SJCRH30 (cell line): ENCODE measurements around the gene CDC42EP4. TPM values are rescaled to one million over a fixed set of nuclear protein-coding genes. Genes with fewer than 3 reads are reported as not detected.
A peak's percentile ranks its signal among the peaks of the same experiment; 100 is the strongest.
"Not testable (repeated sequence)": the region's sequence is repeated elsewhere in the genome, so short reads cannot be mapped to it uniquely, and the experiment has no call there.

Source experiments
- DNase-seq, 2 experiments: peaks; one replicate each; pipeline ENCODE4 v3.0.0-alpha.2; 2015 to 2020
- H3K27ac ChIP-seq: fragments of 250-450 bp; sonication (Bioruptor Pico); 2 replicates; pipeline ENCODE4 v1.5.1; 2020; ENCODE audit warnings: mild to moderate bottlenecking, moderate library complexity
- H3K27me3 ChIP-seq: fragments of 250-450 bp; sonication (Bioruptor Pico); 2 replicates; pipeline ENCODE4 v1.5.1; 2020; ENCODE audit warnings: mild to moderate bottlenecking, moderate library complexity
- H3K36me3 ChIP-seq: fragments of 250-450 bp; sonication (Bioruptor Pico); 2 replicates; pipeline ENCODE4 v1.5.1; 2020; ENCODE audit warnings: mild to moderate bottlenecking, moderate library complexity
- H3K4me1 ChIP-seq: fragments of 250-450 bp; sonication (Bioruptor Pico); 2 replicates; pipeline ENCODE4 v1.5.1; 2020; ENCODE audit warnings: mild to moderate bottlenecking, moderate library complexity
- H3K4me3 ChIP-seq: fragments of 250-450 bp; sonication (Bioruptor Pico); 2 replicates; pipeline ENCODE4 v1.5.1; 2020; ENCODE audit warnings: mild to moderate bottlenecking, moderate library complexity
- H3K9me3 ChIP-seq: fragments of 250-450 bp; sonication (Bioruptor Pico); replicated peaks from 2 replicates; pipeline ENCODE4 v1.5.1; 2020; ENCODE audit warnings: mild to moderate bottlenecking, moderate library complexity
- total RNA-seq: library from RNA; depleted of rRNA; stranded (reverse); fragments of >200 nt; shearing (Covaris generic); gene quantifications from 2 replicates; pipeline ENCODE4 v1.2.3, GENCODE V29; 2014

Gene CDC42EP4
- total RNA-seq, 1 experiment from 2014 or later, result 21.7 TPM

DNA sequence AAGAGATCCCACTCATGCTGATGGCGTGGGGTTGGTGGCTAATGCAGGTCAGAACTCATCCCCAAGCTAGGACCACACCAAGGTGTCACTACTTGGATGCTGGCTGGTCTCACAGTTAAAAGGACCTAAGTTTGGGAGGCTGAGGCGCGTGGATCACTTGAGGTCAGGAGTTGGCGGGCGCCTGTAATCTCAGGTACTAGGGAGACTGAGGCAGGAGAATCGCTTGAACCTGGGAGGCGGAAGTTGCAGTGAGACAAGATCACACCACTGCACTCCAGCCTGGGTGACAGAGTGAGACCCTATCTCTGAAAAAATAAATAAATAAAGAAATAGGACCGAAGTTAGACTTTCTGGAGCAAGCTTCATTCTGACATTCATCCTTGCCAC lies 6.6 kb upstream of the CDC42EP4 start:
- no peak for DNase-seq
- H3K4me1 ChIP-seq, result peaks cover 8% of the 10 kb centered on the region; the same call in 1 of the 2 replicates
- peaks cover 2% of the 10 kb centered on the region; the same call in 1 of the 2 replicates for H3K27me3 ChIP-seq
- no peaks in the 10 kb centered on the region for H3K9me3 ChIP-seq
- H3K27ac ChIP-seq, result no peak overlapping the region
- no peak overlapping the region for H3K4me3 ChIP-seq
- H3K36me3 ChIP-seq, result no peaks in the 10 kb centered on the region

DNA sequence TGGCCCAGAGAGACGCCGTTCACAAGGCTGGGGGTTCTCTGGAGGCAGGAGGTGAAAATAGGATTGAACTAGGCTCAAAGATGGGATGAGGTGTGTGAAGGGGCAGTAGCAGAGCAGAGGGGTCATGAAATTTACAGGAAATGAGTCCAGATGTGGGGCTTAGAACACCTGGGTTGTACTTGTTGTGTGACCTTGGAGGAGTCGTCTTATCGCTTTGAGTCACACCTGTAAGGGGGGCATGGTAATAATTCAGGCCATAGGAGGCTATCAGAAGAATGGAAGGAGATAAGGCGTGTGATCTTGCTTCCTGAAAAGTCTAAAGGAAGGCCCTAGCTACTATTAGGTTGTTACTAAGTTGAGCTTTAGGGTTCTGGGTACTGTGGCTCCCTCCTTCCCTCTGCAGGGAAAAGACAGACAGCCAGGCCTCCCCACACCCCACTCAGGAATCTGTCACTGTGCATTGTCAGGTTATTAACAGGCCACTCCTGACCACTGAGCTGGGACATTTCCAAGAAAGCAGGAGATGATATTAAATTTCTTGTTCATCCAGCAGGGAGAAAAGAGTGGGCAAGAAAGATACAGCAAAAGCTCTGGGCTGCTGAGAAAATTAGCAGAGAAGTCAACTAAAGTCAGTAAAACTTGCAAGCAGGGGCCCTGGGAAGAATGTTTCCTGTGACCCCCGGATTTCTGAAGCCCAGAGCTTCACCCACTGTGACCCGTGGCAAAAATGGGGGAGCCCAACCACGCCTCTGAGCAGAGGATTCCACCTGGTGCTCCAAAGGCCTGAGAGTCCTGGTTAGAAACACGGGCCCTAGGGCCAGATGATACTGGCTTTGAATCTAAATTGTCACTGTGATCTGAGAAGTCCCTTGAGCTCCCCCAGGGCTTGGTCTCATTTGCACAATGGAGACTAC lies 6.0 kb upstream of the CDC42EP4 start:
- Histone ChIP-seq H3K4me1 (peaks cover 9% of the 10 kb centered on the region; the same call in 1 of the 2 replicates), H3K9me3 (no peaks in the 10 kb centered on the region), H3K4me3 (no peak overlapping the region), H3K27ac (no peak overlapping the region), H3K27me3 (no peaks in the 10 kb centered on the region), H3K36me3 (no peaks in the 10 kb centered on the region)
- DNase-seq, result no peak

- Histone ChIP-seq H3K27me3 (no peaks in the 10 kb centered on the region), H3K9me3 (no peaks in the 10 kb centered on the region), H3K27ac (no peak overlapping the region), H3K36me3 (no peaks in the 10 kb centered on the region), H3K4me3 (no peak overlapping the region), H3K4me1 (peaks cover 12% of the 10 kb centered on the region; the same call in 1 of the 2 replicates)
- no peak for DNase-seq
Observed at GRCh38 chr17:73316919-73317505, 5.2 kb upstream of the CDC42EP4 start.

- no peaks in the 10 kb centered on the region for H3K36me3 ChIP-seq
- no peak overlapping the region for H3K4me3 ChIP-seq
- peaks cover 12% of the 10 kb centered on the region; the same call in 1 of the 2 replicates for H3K4me1 ChIP-seq
- DNase-seq, result peak in 1 of 2 experiments; percentile 68
- H3K27ac ChIP-seq, result no peak overlapping the region
- H3K9me3 ChIP-seq, result no peaks in the 10 kb centered on the region
- no peaks in the 10 kb centered on the region for H3K27me3 ChIP-seq
Observed at GRCh38 chr17:73315471-73315870, 3.7 kb upstream of the CDC42EP4 start.

GRCh38 chr17:73313526-73314127 lies 1.8 kb upstream of the CDC42EP4 start:
- no peak overlapping the region for H3K4me3 ChIP-seq
- H3K36me3 ChIP-seq, result no peaks in the 10 kb centered on the region
- no peaks in the 10 kb centered on the region for H3K9me3 ChIP-seq
- no peaks in the 10 kb centered on the region for H3K27me3 ChIP-seq
- DNase-seq, result no peak
- H3K27ac ChIP-seq, result no peak overlapping the region
- H3K4me1 ChIP-seq, result peaks cover 15% of the 10 kb centered on the region; the same call in 1 of the 2 replicates

DNA sequence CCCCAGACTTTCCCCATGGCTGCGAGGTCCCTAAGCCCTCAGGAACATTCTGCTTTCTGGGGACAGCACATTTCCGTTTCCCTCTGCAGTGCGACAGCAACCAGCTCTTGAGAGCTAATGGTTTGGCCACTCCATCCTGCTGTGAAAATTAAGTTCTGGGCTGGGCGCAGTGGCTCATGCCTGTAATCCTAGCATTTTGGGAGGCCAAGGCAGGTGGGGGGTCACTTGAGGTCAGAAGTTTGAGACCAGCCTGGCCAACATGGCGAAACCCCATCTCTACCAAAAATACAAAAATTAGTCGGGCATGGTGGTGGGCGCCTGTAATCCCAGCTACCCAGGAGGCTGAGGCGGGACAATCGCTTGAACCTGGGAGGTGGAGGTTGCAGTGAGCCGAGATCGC lies 1.1 kb upstream of the CDC42EP4 start:
- not testable (repeated sequence) for H3K4me3 ChIP-seq, H3K9me3 ChIP-seq, DNase-seq

GRCh38 chr17:73311428-73311780 lies 397 bp downstream of the CDC42EP4 start:
- Histone ChIP-seq H3K27ac (peak overlapping the region; percentile 14), H3K9me3 (no peaks in the 10 kb centered on the region), H3K4me1 (peaks cover 15% of the 10 kb centered on the region; the same call in 1 of the 2 replicates), H3K4me3 (peak overlapping the region; percentile 77), H3K27me3 (no peaks in the 10 kb centered on the region), H3K36me3 (no peaks in the 10 kb centered on the region)
- no peak for DNase-seq

More for the DNA sequence above, 1.1 kb upstream of the CDC42EP4 start:
- H3K4me1 ChIP-seq, result peaks cover 15% of the 10 kb centered on the region; the same call in 1 of the 2 replicates
- H3K27ac ChIP-seq, H3K36me3 ChIP-seq, H3K27me3 ChIP-seq: not testable (repeated sequence)

GRCh38 chr17:73309727-73310596 lies 1.8 kb downstream of the CDC42EP4 start:
- Histone ChIP-seq H3K4me1 (peaks cover 12% of the 10 kb centered on the region; the same call in 1 of the 2 replicates), H3K27me3 (no peaks in the 10 kb centered on the region), H3K4me3 (peak overlapping the region; percentile 77), H3K36me3 (no peaks in the 10 kb centered on the region), H3K27ac (peak overlapping the region; percentile 66), H3K9me3 (no peaks in the 10 kb centered on the region)
- peak; percentile 56 to 61 for DNase-seq

DNA sequence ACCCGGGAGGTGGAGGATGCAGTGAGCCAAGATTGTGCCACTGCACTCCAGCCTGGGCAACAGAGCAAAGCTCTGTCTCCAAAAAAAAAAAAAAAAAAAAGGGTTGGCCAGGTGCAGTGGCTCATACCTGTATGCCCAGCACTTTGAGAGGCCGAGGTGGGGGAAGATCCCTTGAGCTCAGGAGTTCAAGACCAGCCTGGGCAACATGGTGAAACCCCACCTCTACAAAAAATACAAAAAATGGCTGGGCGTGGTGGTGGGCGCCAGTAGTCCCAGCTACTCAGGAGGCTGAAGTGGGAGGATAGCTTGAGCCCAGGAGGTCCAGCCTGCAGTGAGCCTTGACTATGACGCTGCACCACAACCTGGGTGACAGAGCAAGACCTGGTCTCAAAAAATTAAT lies 2.8 kb downstream of the CDC42EP4 start:
- not testable (repeated sequence) for H3K27me3 ChIP-seq, H3K4me3 ChIP-seq, H3K36me3 ChIP-seq, H3K9me3 ChIP-seq, DNase-seq, H3K27ac ChIP-seq
- H3K4me1 ChIP-seq, result peaks cover 12% of the 10 kb centered on the region; the same call in 1 of the 2 replicates

GRCh38 chr17:73308017-73308823 lies 3.6 kb downstream of the CDC42EP4 start:
- Histone ChIP-seq H3K36me3 (no peaks in the 10 kb centered on the region), H3K27ac (no peak overlapping the region), H3K4me1 (peaks cover 12% of the 10 kb centered on the region; the same call in 1 of the 2 replicates), H3K9me3 (no peaks in the 10 kb centered on the region), H3K4me3 (no peak overlapping the region), H3K27me3 (no peaks in the 10 kb centered on the region)
- no peak for DNase-seq

DNA sequence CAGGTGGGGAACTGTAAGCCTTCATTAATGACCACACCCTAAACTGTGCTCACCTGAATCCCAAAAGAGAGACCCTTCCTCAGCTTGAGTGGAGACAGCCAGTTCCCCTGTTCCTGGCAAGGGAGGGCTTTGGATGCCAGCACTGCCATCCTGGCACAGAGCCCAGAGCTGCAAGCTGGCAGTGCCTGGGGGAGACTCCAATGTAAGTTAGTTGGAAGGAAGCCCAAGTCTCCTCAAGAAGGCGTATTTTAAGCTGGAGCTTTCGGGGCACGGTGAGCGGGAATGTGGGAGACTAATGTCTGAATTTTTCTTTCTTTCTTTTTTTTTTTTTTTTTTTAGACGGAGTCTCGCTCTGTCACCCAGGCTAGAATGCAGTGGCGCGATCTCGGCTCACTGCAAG lies 4.7 kb downstream of the CDC42EP4 start:
- Histone ChIP-seq H3K4me1 (peaks cover 7% of the 10 kb centered on the region; the same call in 1 of the 2 replicates), H3K36me3 (no peaks in the 10 kb centered on the region), H3K4me3 (no peak overlapping the region), H3K27ac (no peak overlapping the region), H3K27me3 (no peaks in the 10 kb centered on the region), H3K9me3 (no peaks in the 10 kb centered on the region)
- DNase-seq, result no peak

DNA sequence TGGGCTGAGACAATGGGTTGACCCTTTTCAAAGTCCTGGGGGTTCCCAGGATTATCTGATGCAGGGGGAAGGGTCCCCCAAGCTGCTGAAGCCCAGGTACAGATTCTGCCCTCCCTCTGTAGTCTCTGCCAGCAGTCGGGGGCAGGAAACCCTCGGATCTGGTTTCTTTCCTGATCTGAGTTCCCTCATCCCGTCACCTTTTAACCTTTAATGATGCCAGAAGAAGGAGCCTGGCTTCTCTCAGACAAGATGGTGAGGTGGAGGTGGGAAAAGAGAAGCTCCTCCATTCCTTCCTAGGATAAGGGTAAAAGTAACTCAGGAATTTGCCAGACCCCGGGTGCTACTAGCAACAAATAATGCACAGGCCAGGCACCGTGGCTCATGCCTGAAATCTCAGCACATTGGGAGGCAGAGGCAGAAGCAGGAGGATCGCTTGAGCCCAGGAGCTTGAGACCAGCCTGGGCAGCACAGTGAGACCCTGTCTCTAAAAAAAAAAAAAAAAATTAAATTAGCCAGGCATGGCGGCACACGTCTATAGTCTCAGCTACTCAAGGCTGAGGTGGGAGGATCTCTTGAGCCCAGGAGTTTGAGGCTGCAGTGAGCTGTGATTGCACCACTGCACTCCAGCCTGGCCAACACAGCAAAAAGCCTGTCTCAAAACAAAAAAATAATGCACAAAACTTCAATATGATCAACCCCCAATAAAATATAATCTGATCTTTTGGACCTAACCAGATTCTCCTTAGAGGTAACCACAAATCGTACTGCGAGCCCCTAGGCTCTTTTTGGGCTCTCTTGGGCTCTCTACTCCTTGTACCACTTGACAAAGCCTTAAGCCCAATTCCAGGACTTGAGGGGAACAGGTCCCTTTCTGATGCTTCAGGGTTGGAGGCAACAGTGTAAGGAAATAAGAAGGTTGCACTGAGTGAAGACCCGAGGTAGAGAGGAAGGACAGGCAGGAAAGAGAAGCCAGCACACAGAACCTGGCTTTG lies 5.7 kb downstream of the CDC42EP4 start:
- H3K9me3 ChIP-seq, result no peaks in the 10 kb centered on the region
- H3K27me3 ChIP-seq, result no peaks in the 10 kb centered on the region
- peaks cover 7% of the 10 kb centered on the region; the same call in 1 of the 2 replicates for H3K4me1 ChIP-seq
- no peak overlapping the region for H3K4me3 ChIP-seq
- peaks cover under 1% of the 10 kb centered on the region; the same call in 1 of the 2 replicates for H3K36me3 ChIP-seq
- H3K27ac ChIP-seq, result no peak overlapping the region
- no peak for DNase-seq
